Caki2 (cell line): ENCODE data around the gene CHTF18. TPM values are rescaled to one million over a fixed set of nuclear protein-coding genes. Genes with fewer than 3 reads are reported as not detected.
"Not testable (repeated sequence)": the region's sequence is repeated elsewhere in the genome, so short reads cannot be mapped to it uniquely, and the experiment has no call there.

Source experiments
- DNase-seq: peaks from one replicate; pipeline ENCODE4 v3.0.0-alpha.2; 2015; ENCODE audit warnings: low read depth
- in situ Hi-C: cut with HindIII; loops from 2 replicates; pipeline ENCODE4 v1.10.0; 2016; ENCODE audit warnings: low sequenced_read_pairs, low pct_unique_long_range_greater_than_20kb, mixed read lengths
- total RNA-seq: library from RNA; depleted of rRNA; stranded (reverse); fragments of >200 nt; shearing (Covaris generic); gene quantifications from 2 replicates; pipeline ENCODE4 v1.2.3, GENCODE V29; 2014; ENCODE audit warnings: low replicate concordance

The CHTF18 gene
- total RNA-seq, 1 experiment from 2014 or later: 52.2 TPM

GRCh38 chr16:769184-769784, 19.1 kb upstream of the CHTF18 start:
- in situ Hi-C loops: no loop called here
- no peak for DNase-seq

- DNase-seq: no peak
- in situ Hi-C loops: no loop called here
Measured at GRCh38 chr16:769934-770333, 18.5 kb upstream of the CHTF18 start.

- in situ Hi-C loops: no loop called here
- no peak for DNase-seq
Measured at GRCh38 chr16:770411-770810, 18.0 kb upstream of the CHTF18 start.

GRCh38 chr16:772959-773358, 15.5 kb upstream of the CHTF18 start:
- no peak for DNase-seq
- in situ Hi-C loops: no loop called here

GRCh38 chr16:774086-775001, 14.1 kb upstream of the CHTF18 start:
- DNase-seq: no peak

GRCh38 chr16:775236-775796, 13.1 kb upstream of the CHTF18 start:
- in situ Hi-C loops: no loop called here

More at GRCh38 chr16:774086-775001, 14.1 kb upstream of the CHTF18 start:
- in situ Hi-C loops: no loop called here

GRCh38 chr16:776298-776697, 12.1 kb upstream of the CHTF18 start:
- DNase-seq, in situ Hi-C loops: not testable (repeated sequence)

More at GRCh38 chr16:775236-775796, 13.1 kb upstream of the CHTF18 start:
- no peak for DNase-seq

GRCh38 chr16:776824-777223, 11.6 kb upstream of the CHTF18 start:
- in situ Hi-C loops: no loop called here

GRCh38 chr16:777826-778225, 10.6 kb upstream of the CHTF18 start:
- DNase-seq: no peak
- in situ Hi-C loops: no loop called here

More at GRCh38 chr16:776824-777223, 11.6 kb upstream of the CHTF18 start:
- DNase-seq: no peak

GRCh38 chr16:778447-778846, 10.0 kb upstream of the CHTF18 start:
- no peak for DNase-seq
- in situ Hi-C loops: no loop called here

GRCh38 chr16:778909-779527, 9.4 kb upstream of the CHTF18 start:
- DNase-seq: no peak
- in situ Hi-C loops: no loop called here

GRCh38 chr16:779561-779960, 8.9 kb upstream of the CHTF18 start:
- in situ Hi-C loops: no loop called here

GRCh38 chr16:780296-780695, 8.1 kb upstream of the CHTF18 start:
- DNase-seq: no peak
- in situ Hi-C loops: no loop called here

More at GRCh38 chr16:779561-779960, 8.9 kb upstream of the CHTF18 start:
- DNase-seq: no peak

GRCh38 chr16:781346-782010, 6.9 kb upstream of the CHTF18 start:
- in situ Hi-C loops: no loop called here
- no peak for DNase-seq

GRCh38 chr16:782258-782657, 6.2 kb upstream of the CHTF18 start:
- in situ Hi-C loops: no loop called here
- no peak for DNase-seq

GRCh38 chr16:782766-783403, 5.5 kb upstream of the CHTF18 start:
- no peak for DNase-seq
- in situ Hi-C loops: no loop called here

- in situ Hi-C loops: no loop called here
- DNase-seq: no peak
Measured at GRCh38 chr16:783404-784161, 4.8 kb upstream of the CHTF18 start.
